DND-41 (cell line): ENCODE measurements around the gene SLC18A2.
"Not testable (repeated sequence)": the region's sequence is repeated elsewhere in the genome, so short reads cannot be mapped to it uniquely, and the experiment has no call there.

Experiments used
- ATAC-seq: fragments of 200-7000 bp; cut with Tn5 transposase; 3 replicates; pipeline ENCODE4 v1.9.1; 2021; ENCODE audit warnings: low read depth; ENCODE audit not compliant: insufficient read depth
- DNase-seq: peaks from one replicate; pipeline ENCODE4 v3.0.0-alpha.2; 2020
- H2AFZ ChIP-seq: 2 replicates; pipeline ENCODE4 v1.6.0; 2012; ENCODE audit warnings: low read depth, low read length
- H3K27ac ChIP-seq: 2 replicates; pipeline ENCODE4 v1.5.1; 2012; ENCODE audit warnings: low read length, inconsistent platforms
- H3K27me3 ChIP-seq: fragments of 200-600 bp; sonication (generic); 2 replicates; pipeline ENCODE4 v1.6.0; 2012; ENCODE audit warnings: low read length, mild to moderate bottlenecking, inconsistent platforms; ENCODE audit not compliant: insufficient read depth, poor library complexity
- H3K36me3 ChIP-seq: 2 replicates; pipeline ENCODE4 v1.5.1; 2012; ENCODE audit warnings: low read length, inconsistent platforms; ENCODE audit not compliant: insufficient read depth
- H3K4me1 ChIP-seq: 2 replicates; pipeline ENCODE4 v1.5.1; 2012; ENCODE audit warnings: mild to moderate bottlenecking, low read length; ENCODE audit not compliant: insufficient read depth
- H3K4me2 ChIP-seq: 2 replicates; pipeline ENCODE4 v1.6.0; 2012; ENCODE audit warnings: mild to moderate bottlenecking, moderate library complexity, low read length, inconsistent platforms; ENCODE audit not compliant: insufficient read depth
- H3K4me3 ChIP-seq, 2 experiments: fragments of 200-600 bp in 1 of 2; shearing (Covaris generic) in 1 of 2; 2 replicates each; pipeline ENCODE4 v1.5.1; 2012 to 2016; ENCODE audit warnings: inconsistent platforms in 2 of 2, low read length in 2 of 2, mild to moderate bottlenecking in 2 of 2, low read depth in 1 of 2, moderate library complexity in 1 of 2
- H3K79me2 ChIP-seq: 2 replicates; pipeline ENCODE4 v1.6.0; 2012; ENCODE audit warnings: low read length, inconsistent platforms; ENCODE audit not compliant: insufficient read depth
- H3K9ac ChIP-seq: 2 replicates; pipeline ENCODE4 v1.6.0; 2012; ENCODE audit warnings: low read depth, mild to moderate bottlenecking, inconsistent platforms, low read length, moderate library complexity
- H3K9me3 ChIP-seq: 2 replicates; pipeline ENCODE4 v1.5.1; 2012; ENCODE audit warnings: low read length, moderate library complexity, mild to moderate bottlenecking, inconsistent platforms; ENCODE audit not compliant: insufficient read depth, severe bottlenecking
- H4K20me1 ChIP-seq: 2 replicates; pipeline ENCODE4 v1.6.0; 2012; ENCODE audit warnings: low read length; ENCODE audit not compliant: insufficient read depth
- CTCF ChIP-seq: IDR thresholded peaks from 2 replicates; pipeline ENCODE4 v1.5.1; 2012; ENCODE audit warnings: borderline replicate concordance, low read length, moderate library complexity, mild to moderate bottlenecking; ENCODE audit not compliant: poor library complexity, severe bottlenecking; ENCODE audit errors: extremely low read depth
- EZH2 ChIP-seq: IDR thresholded peaks from 3 replicates; pipeline ENCODE4 v1.6.1; 2012; ENCODE audit warnings: borderline replicate concordance, low read depth, mild to moderate bottlenecking, moderate library complexity, low read length, inconsistent platforms; ENCODE audit not compliant: severe bottlenecking

SLC18A2 gene

DNA sequence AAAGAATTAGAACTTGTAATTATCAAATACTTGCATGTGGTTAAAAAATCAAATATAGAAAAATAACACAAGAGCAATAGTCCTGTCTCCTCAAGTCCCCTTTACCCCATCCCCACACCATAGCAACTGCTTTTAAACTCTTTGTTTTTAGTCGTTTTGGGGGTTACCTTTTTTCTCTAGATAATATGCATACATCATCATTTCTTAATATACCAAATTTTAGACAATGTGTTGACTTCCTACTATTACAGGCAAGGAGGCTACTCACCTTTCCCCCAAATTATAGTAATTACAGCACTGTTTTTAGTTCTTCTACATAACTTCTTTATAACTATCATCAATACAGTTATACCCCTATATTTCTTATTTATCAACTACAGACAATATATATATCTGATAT is 57.3 kb downstream of the SLC18A2 start:
- no peak for ATAC-seq
- H3K79me2 ChIP-seq = peaks cover 11% of the 10 kb centered on the region; the same call in 1 of the 2 replicates
- H4K20me1 ChIP-seq = peaks cover 2% of the 10 kb centered on the region; the same call in 1 of the 2 replicates
- no peak overlapping the region for H3K4me3 ChIP-seq
- H3K27me3 ChIP-seq = no peaks in the 10 kb centered on the region
- no peak for DNase-seq
- no peaks in the 10 kb centered on the region; the same call in 1 of the 2 replicates for H3K36me3 ChIP-seq
- TF ChIP-seq CTCF (no peak), EZH2 (no peak)
- no peak overlapping the region for H3K27ac ChIP-seq
- no peak overlapping the region for H3K9ac ChIP-seq
- no peaks in the 10 kb centered on the region for H3K4me1 ChIP-seq
- H3K9me3 ChIP-seq = no peaks in the 10 kb centered on the region
- no peak overlapping the region for H2AFZ ChIP-seq
- no peak overlapping the region for H3K4me2 ChIP-seq

DNA sequence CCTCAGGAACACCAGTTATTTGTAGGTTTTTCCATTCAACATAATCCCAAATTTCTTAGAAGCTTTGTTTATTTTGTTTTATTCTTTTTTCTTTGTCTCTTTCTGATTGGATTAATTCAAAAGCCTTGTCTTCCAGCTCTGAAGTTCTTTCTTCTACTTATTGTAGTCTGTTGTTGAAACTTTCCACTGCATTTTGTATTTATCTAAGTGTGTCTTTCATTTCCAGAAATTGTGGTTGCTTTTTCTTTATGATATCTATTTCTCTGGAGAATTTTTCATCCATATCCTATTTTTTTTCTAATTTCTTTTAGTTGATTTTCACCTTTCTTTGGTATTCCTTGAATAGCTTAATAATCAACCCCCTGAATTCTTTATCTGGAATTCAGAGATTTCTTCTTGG is 58.5 kb downstream of the SLC18A2 start:
- Histone ChIP-seq H4K20me1 (peaks cover 2% of the 10 kb centered on the region; the same call in 1 of the 2 replicates), H3K4me3 (no peak overlapping the region; a peak in 1 of 4 replicates), H2AFZ (no peak overlapping the region), H3K36me3 (peaks cover 7% of the 10 kb centered on the region), H3K79me2 (peaks cover 6% of the 10 kb centered on the region; the same call in 1 of the 2 replicates), H3K9me3 (peaks cover 4% of the 10 kb centered on the region), H3K4me1 (no peaks in the 10 kb centered on the region), H3K27me3 (no peaks in the 10 kb centered on the region), H3K9ac (no peak overlapping the region), H3K4me2 (no peak overlapping the region), H3K27ac (no peak overlapping the region)
- no peak for TF ChIP-seq EZH2
- no peak for TF ChIP-seq CTCF
- ATAC-seq = no peak
- DNase-seq = no peak

DNA sequence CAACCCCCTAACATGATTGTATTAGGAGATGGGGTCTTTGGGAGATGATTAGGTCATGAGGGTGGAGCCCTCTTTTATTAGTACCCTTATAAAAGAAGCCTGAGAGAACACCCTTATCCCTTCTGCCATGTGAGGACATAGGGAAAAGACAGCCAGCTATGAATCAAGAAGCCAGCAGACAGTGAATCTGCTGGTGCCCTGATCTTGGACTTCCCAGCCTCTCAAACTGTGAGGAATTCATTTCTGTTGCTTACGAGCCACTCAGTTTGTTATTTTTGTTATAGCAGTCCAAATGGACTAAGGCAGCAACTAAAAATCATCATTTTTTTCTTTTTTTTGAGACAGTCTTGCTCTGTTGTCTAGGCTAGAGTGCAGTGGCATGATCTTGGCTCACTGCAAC is 59.8 kb downstream of the SLC18A2 start:
- Histone ChIP-seq H3K9ac (no peak overlapping the region), H3K4me3 (no peak overlapping the region), H3K27me3 (no peaks in the 10 kb centered on the region), H3K9me3 (peaks cover 4% of the 10 kb centered on the region), H3K4me2 (no peak overlapping the region), H3K27ac (no peak overlapping the region), H2AFZ (no peak overlapping the region), H3K79me2 (no peaks in the 10 kb centered on the region; the same call in 1 of the 2 replicates), H3K36me3 (peaks cover 7% of the 10 kb centered on the region), H3K4me1 (no peaks in the 10 kb centered on the region), H4K20me1 (peaks cover 2% of the 10 kb centered on the region; the same call in 1 of the 2 replicates)
- DNase-seq (no peak), ATAC-seq (no peak)
- TF ChIP-seq EZH2 (no peak), CTCF (no peak)

DNA sequence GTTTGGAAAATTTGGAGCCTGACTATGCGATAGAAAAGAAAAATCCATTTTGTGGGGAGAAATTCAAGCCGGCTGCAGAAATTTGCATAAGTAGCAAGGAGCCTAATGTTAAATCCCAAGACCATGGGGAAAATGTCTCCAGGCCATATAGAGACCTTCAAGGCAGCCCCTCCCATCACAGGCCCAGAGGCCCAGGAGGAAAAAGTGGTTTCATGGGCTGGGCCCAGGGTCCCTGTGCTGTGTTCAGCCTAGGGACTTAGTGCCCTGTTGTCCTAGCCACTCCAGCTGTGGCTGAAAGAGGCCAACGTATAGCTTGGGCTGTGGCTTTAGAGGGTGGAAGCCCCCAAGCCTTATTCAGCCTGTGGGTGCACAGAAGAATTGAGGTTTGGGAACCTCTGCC is 62.5 kb downstream of the SLC18A2 start:
- not testable (repeated sequence) for H4K20me1 ChIP-seq, H3K4me3 ChIP-seq, ATAC-seq, H3K27me3 ChIP-seq, DNase-seq, H3K9me3 ChIP-seq, H3K4me1 ChIP-seq, H2AFZ ChIP-seq, H3K9ac ChIP-seq, H3K27ac ChIP-seq, H3K79me2 ChIP-seq, H3K4me2 ChIP-seq
- peaks cover 12% of the 10 kb centered on the region for H3K36me3 ChIP-seq
